SH-SY5Y (cell line): ENCODE measurements around the gene COX6A1.

Experiments
- GATA2 ChIP-seq: IDR thresholded peaks from 2 replicates; pipeline ENCODE4 v1.6.1; 2011; ENCODE audit warnings: mild to moderate bottlenecking, low read depth, low read length
- GATA3 ChIP-seq: IDR thresholded peaks from 2 replicates; pipeline ENCODE4 v1.6.1; 2011; ENCODE audit warnings: low read depth, mild to moderate bottlenecking, low read length, moderate library complexity

Gene COX6A1

DNA sequence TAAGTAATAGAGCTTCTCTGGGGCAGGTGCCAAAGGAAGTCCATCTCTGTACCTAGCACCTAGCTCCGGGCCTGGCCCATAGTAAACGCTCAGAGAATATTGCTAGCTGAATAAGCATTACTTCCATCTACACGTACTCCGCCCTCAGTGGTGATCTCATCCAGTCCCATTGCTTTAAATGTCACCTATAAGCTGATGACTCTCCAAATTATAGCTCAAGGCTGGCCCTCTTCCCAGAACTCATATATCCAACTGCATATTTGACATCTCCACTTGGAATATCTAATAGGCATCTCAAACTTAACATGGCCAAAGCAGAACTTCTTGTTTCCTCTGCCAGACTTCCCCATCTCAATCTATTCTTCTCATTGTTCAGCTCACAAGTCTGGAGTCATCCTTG is 51.1 kb downstream of the COX6A1 start:
- TF ChIP-seq GATA2 (no peak), GATA3 (no peak)

- no peak for TF ChIP-seq GATA2
- TF ChIP-seq GATA3 = no peak
Measured at GRCh38 chr12:120490325-120490724, 52.4 kb downstream of the COX6A1 start.
